SJSA1 (cell line): ENCODE measurements around the gene GSK3B. TPM values are rescaled to one million over a fixed set of nuclear protein-coding genes. Genes with fewer than 3 reads are reported as not detected.
A peak's percentile ranks its signal among the peaks of the same experiment; 100 is the strongest.

Source experiments
- DNase-seq, 2 experiments: peaks; one replicate each; pipeline ENCODE4 v3.0.0-alpha.2; 2015 to 2020; ENCODE audit warnings: low spot score in 2 of 2, low read depth in 1 of 2
- H3K27ac ChIP-seq: fragments of 250-450 bp; sonication (Bioruptor Pico); 2 replicates; pipeline ENCODE4 v1.5.1; 2020; ENCODE audit warnings: mild to moderate bottlenecking, moderate library complexity
- H3K27me3 ChIP-seq: fragments of 250-450 bp; sonication (Bioruptor Pico); replicated peaks from 2 replicates; pipeline ENCODE4 v1.5.1; 2020; ENCODE audit warnings: mild to moderate bottlenecking, moderate library complexity
- H3K36me3 ChIP-seq: fragments of 250-450 bp; sonication (Bioruptor Pico); 2 replicates; pipeline ENCODE4 v1.5.1; 2020; ENCODE audit warnings: mild to moderate bottlenecking
- H3K4me1 ChIP-seq: fragments of 250-450 bp; sonication (Bioruptor Pico); replicated peaks from 2 replicates; pipeline ENCODE4 v1.6.1; 2021; ENCODE audit warnings: mild to moderate bottlenecking
- H3K4me3 ChIP-seq: fragments of 250-450 bp; sonication (Bioruptor Pico); 2 replicates; pipeline ENCODE4 v1.5.1; 2020; ENCODE audit warnings: mild to moderate bottlenecking
- H3K9me3 ChIP-seq: fragments of 250-450 bp; sonication (Bioruptor Pico); replicated peaks from 2 replicates; pipeline ENCODE4 v1.5.1; 2020; ENCODE audit warnings: mild to moderate bottlenecking
- total RNA-seq: library from RNA; depleted of rRNA; stranded (reverse); fragments of >200 nt; shearing (Covaris generic); gene quantifications from 2 replicates; pipeline ENCODE4 v1.2.3, GENCODE V29; 2014

GSK3B gene
- total RNA-seq, 1 experiment from 2014 or later: 45.5 TPM

- no peak for DNase-seq
These were observed 138.3 kb downstream of the GSK3B start for GRCh38 chr3:119955972-119956371.

GRCh38 chr3:119950666-119951325 lies 143.5 kb downstream of the GSK3B start:
- H3K36me3 ChIP-seq: 0 out of 2 replicates have a peak, but pooled peaks cover 4% of the 10 kb centered on the region
- H3K27me3 ChIP-seq: no peaks in the 10 kb centered on the region
- no peak overlapping the region for H3K4me3 ChIP-seq
- DNase-seq: no peak
- H3K9me3 ChIP-seq: no peaks in the 10 kb centered on the region
- no peaks in the 10 kb centered on the region for H3K4me1 ChIP-seq
- H3K27ac ChIP-seq: no peak overlapping the region

More at GRCh38 chr3:119955972-119956371, 138.3 kb downstream of the GSK3B start:
- no peak overlapping the region for H3K27ac ChIP-seq
- H3K4me1 ChIP-seq: no peaks in the 10 kb centered on the region
- no peaks in the 10 kb centered on the region for H3K27me3 ChIP-seq
- H3K4me3 ChIP-seq: no peak overlapping the region
- no peaks in the 10 kb centered on the region for H3K9me3 ChIP-seq
- H3K36me3 ChIP-seq: no peaks in the 10 kb centered on the region

- Histone ChIP-seq H3K9me3 (no peaks in the 10 kb centered on the region), H3K27me3 (no peaks in the 10 kb centered on the region), H3K4me1 (no peaks in the 10 kb centered on the region), H3K4me3 (no peak overlapping the region), H3K36me3 (peaks cover 7% of the 10 kb centered on the region; the same call in 1 of the 2 replicates), H3K27ac (no peak overlapping the region)
- no peak for DNase-seq
These were observed 149.0 kb downstream of the GSK3B start for GRCh38 chr3:119945291-119945690.

GRCh38 chr3:119944091-119944490 lies 150.2 kb downstream of the GSK3B start:
- H3K36me3 ChIP-seq: peaks cover 7% of the 10 kb centered on the region; the same call in 1 of the 2 replicates
- no peaks in the 10 kb centered on the region for H3K4me1 ChIP-seq
- no peaks in the 10 kb centered on the region for H3K9me3 ChIP-seq
- H3K4me3 ChIP-seq: no peak overlapping the region
- DNase-seq: no peak
- H3K27me3 ChIP-seq: no peaks in the 10 kb centered on the region
- H3K27ac ChIP-seq: no peak overlapping the region

- no peak for DNase-seq
- Histone ChIP-seq H3K36me3 (peaks cover 3% of the 10 kb centered on the region; the same call in 1 of the 2 replicates), H3K4me3 (no peak overlapping the region), H3K27ac (no peak overlapping the region), H3K4me1 (no peaks in the 10 kb centered on the region), H3K27me3 (no peaks in the 10 kb centered on the region), H3K9me3 (no peaks in the 10 kb centered on the region)
These were observed 155.2 kb downstream of the GSK3B start for GRCh38 chr3:119939077-119939476.

GRCh38 chr3:119937229-119937628 lies 157.0 kb downstream of the GSK3B start:
- DNase-seq: no peak
- no peaks in the 10 kb centered on the region for H3K9me3 ChIP-seq

GRCh38 chr3:119934249-119934648 lies 160.0 kb downstream of the GSK3B start:
- H3K4me3 ChIP-seq: no peak overlapping the region
- H3K9me3 ChIP-seq: no peaks in the 10 kb centered on the region
- DNase-seq: no peak
- H3K27ac ChIP-seq: no peak overlapping the region
- no peaks in the 10 kb centered on the region for H3K36me3 ChIP-seq
- H3K4me1 ChIP-seq: no peaks in the 10 kb centered on the region
- no peaks in the 10 kb centered on the region for H3K27me3 ChIP-seq

More at GRCh38 chr3:119937229-119937628, 157.0 kb downstream of the GSK3B start:
- Histone ChIP-seq H3K27ac (no peak overlapping the region), H3K27me3 (no peaks in the 10 kb centered on the region), H3K36me3 (peaks cover 3% of the 10 kb centered on the region; the same call in 1 of the 2 replicates), H3K4me1 (no peaks in the 10 kb centered on the region), H3K4me3 (no peak overlapping the region)

GRCh38 chr3:119933207-119933606 lies 161.0 kb downstream of the GSK3B start:
- no peaks in the 10 kb centered on the region for H3K4me1 ChIP-seq
- H3K4me3 ChIP-seq: no peak overlapping the region
- no peaks in the 10 kb centered on the region for H3K36me3 ChIP-seq
- H3K9me3 ChIP-seq: no peaks in the 10 kb centered on the region
- no peaks in the 10 kb centered on the region for H3K27me3 ChIP-seq
- no peak overlapping the region for H3K27ac ChIP-seq
- DNase-seq: no peak

GRCh38 chr3:119930286-119930685 lies 164.0 kb downstream of the GSK3B start:
- Histone ChIP-seq H3K27ac (no peak overlapping the region), H3K4me3 (no peak overlapping the region), H3K9me3 (no peaks in the 10 kb centered on the region), H3K27me3 (no peaks in the 10 kb centered on the region), H3K36me3 (no peaks in the 10 kb centered on the region), H3K4me1 (no peaks in the 10 kb centered on the region)
- DNase-seq: no peak

GRCh38 chr3:119927190-119927589 lies 167.1 kb downstream of the GSK3B start:
- DNase-seq: no peak
- Histone ChIP-seq H3K27ac (no peak overlapping the region), H3K4me1 (no peaks in the 10 kb centered on the region), H3K4me3 (no peak overlapping the region), H3K36me3 (no peaks in the 10 kb centered on the region), H3K27me3 (no peaks in the 10 kb centered on the region), H3K9me3 (no peaks in the 10 kb centered on the region)

- no peak for DNase-seq
- Histone ChIP-seq H3K9me3 (no peaks in the 10 kb centered on the region), H3K4me3 (no peak overlapping the region), H3K27me3 (no peaks in the 10 kb centered on the region), H3K27ac (no peak overlapping the region), H3K36me3 (no peaks in the 10 kb centered on the region; the same call in 1 of the 2 replicates), H3K4me1 (no peaks in the 10 kb centered on the region)
These were observed 169.8 kb downstream of the GSK3B start for GRCh38 chr3:119924111-119925094.

- Histone ChIP-seq H3K4me1 (no peaks in the 10 kb centered on the region), H3K27me3 (no peaks in the 10 kb centered on the region), H3K36me3 (no peaks in the 10 kb centered on the region; the same call in 1 of the 2 replicates), H3K9me3 (no peaks in the 10 kb centered on the region), H3K27ac (no peak overlapping the region), H3K4me3 (no peak overlapping the region)
- peak in 1 of 2 experiments; percentile 6 for DNase-seq
These were observed 175.0 kb downstream of the GSK3B start for GRCh38 chr3:119918992-119919933.

- no peak overlapping the region for H3K4me3 ChIP-seq
- no peak for DNase-seq
- no peak overlapping the region for H3K27ac ChIP-seq
- H3K4me1 ChIP-seq: no peaks in the 10 kb centered on the region
- no peaks in the 10 kb centered on the region for H3K27me3 ChIP-seq
- no peaks in the 10 kb centered on the region; the same call in 1 of the 2 replicates for H3K9me3 ChIP-seq
- H3K36me3 ChIP-seq: peaks cover 29% of the 10 kb centered on the region
These were observed 181.2 kb downstream of the GSK3B start for GRCh38 chr3:119913021-119913420.
